HuH-7.5 (cell line): ENCODE data around the gene OVOL1.
"Not testable (repeated sequence)": the region's sequence is repeated elsewhere in the genome, so short reads cannot be mapped to it uniquely, and the experiment has no call there.

Source experiments
- DNase-seq: peaks from one replicate; pipeline ENCODE4 v3.0.0; 2011; ENCODE audit warnings: low spot score

OVOL1 gene

DNA sequence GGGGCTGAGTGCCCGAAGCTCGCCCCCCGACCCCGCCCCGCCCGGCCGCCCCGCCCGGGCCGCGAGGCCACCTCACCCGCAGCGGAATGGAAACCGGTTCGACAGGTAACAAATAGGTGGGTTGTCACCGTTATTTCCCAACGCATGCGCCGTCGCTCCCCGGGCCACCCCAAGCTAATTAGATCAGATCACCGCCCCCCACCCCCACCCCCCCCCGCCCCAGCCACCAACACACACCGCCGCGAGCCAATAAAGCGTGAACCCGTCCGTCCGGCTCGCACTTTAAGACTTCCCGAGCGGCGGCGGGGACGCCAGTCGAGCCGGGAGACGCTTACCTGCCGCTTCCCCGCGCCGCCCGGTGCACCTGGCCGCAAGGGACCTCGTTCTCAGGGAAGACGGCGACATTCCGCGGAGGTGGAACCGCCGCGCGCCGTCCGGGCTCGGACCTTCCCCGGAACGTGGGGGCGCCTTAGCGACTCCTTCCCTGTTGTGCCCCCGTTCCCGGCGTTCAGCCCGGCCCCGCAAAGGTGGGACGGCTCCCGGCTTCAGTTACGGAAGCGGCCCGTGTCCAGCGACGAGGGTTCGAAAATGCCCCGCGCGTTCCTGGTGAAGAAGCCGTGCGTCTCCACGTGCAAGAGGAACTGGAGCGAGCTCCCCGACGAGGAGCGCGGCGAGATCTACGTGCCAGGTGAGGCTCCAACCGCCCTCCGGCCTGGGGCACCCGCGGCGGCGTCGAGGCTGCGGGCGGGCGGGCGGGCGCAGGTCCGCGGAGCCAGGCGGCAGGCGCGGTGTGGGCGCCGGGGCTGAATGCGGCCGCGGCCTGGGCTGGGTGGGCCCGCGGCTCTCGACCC lies at the start of gene OVOL1:
OVOL1 (plus strand) TSS at position 278 of the 851 bp plus-strand sequence; CDS start at position 589, 311 bp downstream.
- peak; percentile 70 for DNase-seq

DNA sequence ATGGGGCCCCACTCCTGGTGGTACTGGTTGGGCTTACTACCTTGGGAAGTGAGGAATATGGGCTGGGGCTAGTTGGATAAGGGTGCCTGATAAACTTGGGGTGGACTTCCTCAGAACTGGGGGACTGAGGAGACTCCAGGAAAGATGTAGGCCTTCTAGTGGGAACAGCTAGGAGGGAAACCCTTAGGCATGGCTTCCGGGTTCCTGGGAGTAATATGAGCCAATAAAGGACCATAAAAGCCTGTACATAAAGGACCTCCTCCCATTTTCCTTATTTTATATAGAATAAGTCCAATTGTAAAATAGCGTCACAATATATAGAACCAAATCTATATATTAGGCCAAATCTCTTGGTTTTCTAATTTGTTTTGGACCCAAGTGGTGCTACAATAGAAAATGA lies 47.8 kb upstream of the OVOL1 start:
- no peak for DNase-seq

DNA sequence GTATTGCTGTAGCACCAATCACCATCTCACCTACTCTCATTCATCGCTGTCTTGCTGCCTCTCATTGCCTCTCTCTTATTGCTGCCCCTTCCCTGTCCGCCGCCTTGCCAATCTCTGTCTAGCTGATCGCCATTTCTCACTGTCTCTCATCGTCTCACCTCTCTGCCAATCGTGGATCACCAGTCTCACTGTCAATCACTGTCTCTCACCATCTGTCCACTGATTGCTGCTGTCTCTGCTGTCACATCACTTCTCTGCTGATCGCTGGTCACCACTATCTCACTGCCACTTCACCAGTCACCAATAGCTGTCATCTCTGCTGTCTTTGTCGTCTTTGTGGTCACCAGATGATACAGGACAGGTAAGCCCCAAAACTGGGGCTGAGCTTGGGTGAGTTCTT lies 45.7 kb upstream of the OVOL1 start:
- DNase-seq = no peak

DNA sequence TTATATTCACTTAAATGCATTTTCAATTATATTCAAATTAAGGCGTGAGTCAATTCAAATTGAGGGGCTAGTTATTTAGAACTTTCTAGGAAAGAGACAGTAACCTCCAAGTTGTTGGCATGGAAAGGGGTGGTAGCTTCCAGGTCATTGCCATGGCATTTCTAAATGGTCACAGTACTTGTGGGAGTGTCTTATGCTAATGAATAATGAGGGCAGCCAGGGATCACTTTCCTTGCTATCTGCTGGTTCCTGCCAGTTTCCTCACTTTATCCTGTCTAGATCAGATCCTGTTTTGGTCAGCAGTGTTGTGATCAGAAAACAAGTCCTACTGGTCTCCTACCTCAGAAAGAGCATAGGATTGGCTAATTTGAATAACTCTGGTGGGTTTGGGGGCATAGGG lies 44.5 kb upstream of the OVOL1 start:
- DNase-seq = no peak

DNA sequence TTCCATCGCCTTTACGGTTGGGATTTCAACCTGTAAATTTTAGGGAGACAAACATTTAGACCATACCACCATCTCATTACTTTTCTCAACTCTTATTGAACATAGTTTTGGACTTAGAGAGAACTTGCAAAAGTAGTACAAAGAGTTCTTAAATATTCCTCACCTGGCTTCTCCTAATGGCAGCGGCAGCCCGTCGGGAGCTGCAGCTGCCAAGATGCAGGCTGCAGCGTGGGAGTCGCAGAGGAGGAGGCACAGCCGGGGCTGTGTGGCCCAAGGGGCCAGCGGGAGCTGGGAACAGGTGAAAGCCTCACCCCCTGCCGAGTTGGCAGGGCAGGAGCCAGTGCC lies 43.2 kb upstream of the OVOL1 start:
- no peak for DNase-seq

DNA sequence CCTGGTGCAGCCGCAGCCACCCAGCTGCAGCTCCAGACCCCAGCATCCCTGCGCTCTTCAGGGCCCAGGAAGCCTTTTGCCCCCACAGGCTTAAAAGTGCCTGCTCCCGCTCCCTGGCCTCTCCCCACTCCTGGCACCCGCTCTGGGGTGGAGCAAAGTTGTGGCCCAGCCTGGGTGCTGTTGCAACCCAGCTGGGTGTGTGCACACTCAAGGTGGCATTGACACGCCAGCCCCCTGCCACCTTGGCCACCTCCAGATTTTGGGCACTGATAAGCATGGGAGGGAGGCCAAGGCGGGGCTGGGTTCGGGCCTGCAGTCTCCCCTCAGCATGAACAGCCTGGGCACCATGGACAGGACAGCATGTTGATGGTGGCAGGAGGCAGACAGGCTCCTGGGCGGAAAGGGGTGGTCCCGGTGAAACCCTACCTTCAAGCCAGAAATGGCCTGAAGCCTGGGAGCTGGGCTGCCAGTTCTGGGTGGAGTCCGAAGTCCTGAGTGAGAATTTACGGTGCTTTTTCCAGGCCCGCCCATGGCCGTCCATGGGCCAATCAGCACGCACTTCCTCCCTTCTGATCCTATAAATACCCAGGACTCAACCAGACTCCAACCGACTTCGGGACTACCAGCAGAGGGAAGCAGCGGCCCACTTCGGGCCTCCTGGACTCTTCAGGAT lies 42.7 kb upstream of the OVOL1 start:
- DNase-seq = peak; percentile 58

DNA sequence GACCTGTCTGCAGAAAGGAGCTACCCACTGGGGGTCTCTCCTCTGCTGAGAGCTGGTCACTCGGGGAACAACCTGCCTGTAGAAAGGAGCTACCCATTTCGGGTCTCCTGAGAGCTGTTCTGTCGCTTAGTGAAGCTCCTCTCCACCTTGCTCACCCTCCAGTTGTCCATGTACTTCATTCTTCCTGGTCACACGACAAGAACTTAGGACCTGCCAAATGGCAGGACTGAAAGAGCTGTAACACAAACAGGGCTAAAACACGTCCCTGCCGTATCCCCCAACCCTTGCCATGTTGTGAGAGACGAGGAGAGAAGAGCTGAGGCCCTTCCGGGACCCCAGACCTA lies 42.2 kb upstream of the OVOL1 start:
- no peak for DNase-seq

DNA sequence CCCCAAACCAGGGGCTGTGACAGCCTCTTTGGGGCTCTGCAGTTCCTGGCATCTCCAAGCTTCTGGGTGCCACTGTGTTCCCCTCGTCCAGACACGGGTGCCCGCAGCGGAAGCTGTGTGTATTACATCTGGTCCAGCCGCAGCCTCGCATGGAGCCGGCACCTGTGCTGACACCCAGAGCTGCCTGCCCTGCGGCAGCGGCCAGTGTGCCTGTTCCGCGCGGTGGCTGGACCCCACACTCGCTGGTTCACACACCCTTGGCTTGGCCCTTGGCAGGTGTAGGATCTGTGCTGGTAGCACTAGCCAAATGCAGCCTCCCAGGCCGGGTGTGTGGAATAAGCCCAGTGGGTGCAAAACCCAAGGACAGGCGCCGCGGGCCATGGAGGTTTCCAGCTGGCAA lies 41.8 kb upstream of the OVOL1 start:
- DNase-seq = no peak

DNA sequence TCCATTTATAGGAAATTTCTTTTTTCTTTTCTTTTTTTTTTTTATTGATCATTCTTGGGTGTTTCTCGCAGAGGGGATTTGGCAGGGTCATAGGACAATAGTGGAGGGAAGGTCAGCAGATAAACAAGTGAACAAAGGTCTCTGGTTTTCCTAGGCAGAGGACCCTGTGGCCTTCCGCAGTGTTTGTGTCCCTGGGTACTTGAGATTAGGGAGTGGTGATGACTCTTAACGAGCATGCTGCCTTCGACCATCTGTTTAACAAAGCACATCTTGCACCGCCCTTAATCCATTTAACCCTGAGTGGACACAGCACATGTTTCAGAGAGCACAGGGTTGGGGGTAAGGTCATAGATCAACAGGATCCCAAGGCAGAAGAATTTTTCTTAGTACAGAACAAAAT lies 24.7 kb upstream of the OVOL1 start:
- DNase-seq = not testable (repeated sequence)

DNA sequence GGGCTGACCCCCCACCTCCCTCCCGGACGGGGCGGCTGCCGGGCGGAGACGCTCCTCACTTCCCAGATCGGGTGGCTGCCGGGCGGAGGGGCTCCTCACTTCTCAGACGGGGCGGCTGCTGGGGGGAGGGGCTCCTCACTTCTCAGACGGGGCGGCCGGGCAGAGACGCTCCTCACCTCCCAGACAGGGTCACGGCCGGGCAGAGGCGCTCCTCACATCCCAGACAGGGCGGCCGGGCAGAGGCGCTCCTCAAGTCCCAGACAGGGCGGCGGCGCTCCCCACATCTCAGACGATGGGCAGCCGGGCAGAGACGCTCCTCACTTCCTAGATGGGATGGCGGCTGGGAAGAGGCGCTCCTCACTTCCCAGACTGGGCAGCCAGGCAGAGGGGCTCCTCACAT lies 24.0 kb upstream of the OVOL1 start:
- DNase-seq = not testable (repeated sequence)

DNA sequence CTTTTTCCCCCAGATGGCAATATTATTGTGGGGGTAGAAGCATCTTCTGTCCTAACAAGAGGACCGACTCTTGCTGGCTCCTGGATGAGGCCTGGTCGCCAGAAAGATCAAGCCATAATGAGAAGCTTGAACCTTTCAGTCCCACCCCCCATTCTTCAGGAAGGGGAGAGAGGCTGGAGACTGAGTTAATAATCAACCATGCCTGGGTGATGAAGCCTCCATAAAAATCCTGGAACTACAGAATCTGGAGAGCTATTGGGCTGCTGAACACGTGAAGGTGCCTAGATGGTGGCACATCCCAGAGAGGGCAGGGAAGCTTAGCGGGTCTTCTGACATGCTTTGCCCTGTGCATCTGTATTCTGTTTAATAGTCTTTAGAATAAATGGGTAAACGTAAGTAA lies 22.4 kb upstream of the OVOL1 start:
- DNase-seq = peak; percentile 37

DNA sequence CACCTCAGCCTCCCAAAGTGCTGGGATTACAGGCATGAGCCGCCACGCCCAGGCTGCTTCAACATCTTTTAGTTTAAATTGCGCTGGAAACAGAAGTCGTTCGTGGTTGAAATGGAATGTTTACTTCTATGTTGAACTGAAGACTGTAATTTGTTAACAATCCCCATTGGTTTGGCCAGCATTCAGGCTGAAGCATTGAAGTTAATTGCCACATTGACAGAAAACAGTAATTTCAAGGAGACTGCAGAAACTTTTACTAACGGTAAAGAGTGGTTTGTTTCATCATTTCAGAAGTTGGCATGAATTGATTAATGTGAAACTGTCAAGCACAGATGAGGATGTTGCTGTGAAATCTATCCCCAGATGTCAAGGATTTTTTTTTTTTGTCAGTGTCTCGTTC lies 20.3 kb upstream of the OVOL1 start:
- no peak for DNase-seq

DNA sequence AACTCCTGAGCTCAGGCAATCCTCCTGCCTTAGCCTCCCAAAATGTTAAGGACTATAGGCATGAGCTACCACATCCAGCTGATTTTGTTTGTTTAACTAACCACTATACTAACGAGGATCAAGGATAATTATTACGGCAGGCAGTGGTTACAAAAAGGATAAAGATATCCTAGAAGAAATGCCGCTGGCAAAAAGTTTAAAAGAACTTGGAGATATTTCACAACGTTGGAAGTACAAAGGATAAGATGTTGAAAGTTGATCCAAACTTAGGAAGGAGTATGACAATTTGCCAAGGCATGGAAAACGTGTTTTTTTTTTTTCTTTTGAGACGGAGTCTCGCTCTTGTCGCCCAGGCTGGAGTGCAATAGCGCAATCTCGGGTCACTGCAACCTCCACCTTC lies 19.5 kb upstream of the OVOL1 start:
- no peak for DNase-seq

DNA sequence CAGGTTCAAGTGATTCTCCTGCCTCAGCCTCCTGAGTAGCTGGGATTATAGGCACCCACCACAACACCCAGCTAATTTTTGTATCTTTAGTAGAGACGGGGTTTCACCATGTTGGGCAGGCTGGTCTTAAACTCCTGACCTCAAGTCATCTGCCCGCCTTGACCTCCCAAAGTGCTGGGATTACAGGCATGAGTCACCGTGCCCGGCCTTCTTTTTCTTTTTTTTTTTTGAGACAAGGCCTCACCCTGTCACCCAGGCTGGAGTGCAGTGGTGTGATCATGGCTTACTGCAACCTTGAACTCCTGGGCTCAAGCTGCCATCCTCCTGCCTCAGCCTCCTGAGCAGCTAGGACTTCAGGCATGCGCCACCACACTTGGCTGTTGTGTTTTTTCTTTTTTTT lies 19.1 kb upstream of the OVOL1 start:
- not testable (repeated sequence) for DNase-seq

DNA sequence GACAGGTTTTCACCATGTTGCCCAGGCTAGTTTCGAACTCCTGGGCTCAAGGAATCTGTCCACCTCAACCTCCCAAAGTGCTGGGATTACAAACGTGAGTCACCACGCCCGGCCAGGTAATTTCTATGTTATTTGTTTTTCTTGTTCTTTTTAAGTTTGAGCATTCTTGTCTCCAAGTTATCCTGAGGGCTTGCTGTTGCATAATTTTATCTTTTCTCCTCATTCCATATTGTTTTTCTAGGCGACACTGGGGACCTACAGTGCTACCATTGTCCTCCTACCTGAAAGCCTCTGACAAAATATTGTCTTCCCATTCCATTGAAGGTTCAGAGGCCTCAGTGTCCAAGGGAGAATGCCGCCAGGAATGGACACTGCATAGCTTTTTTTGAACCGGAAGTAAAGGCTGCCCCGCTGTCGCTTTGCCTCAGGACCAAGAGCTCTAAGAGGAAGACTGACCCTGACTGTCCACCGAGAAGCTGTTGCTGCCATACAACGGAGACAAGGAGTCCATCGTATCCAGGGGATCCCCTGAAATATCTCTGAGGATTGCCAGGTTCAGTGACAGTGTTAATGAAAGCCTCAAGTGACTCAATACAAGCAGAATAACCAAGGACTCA lies 15.8 kb upstream of the OVOL1 start:
- DNase-seq = no peak

DNA sequence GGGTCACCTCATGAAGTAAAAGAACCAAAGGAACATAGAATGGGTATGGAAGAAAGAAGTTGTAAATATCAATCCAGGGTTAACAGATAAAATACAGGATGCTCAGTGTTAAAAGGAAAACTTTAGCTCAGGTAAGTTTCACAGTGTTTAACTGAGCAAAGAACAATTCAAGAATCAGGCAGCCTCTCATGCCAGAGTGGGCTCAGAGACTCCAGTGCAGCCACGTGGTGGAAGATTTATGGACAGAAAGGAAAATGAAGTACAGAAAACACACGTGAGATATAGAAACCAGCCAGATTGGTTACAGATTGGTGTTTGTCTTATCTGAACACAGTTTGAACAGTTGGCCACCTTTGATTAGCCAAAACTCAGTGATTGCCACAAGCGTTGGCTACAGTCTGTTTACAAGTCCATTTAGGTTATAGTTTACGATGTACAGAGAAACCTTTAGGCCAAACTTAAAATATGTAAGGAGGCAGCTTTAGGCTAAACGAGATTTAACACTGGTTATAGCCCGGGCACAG lies 15.2 kb upstream of the OVOL1 start:
- no peak for DNase-seq

DNA sequence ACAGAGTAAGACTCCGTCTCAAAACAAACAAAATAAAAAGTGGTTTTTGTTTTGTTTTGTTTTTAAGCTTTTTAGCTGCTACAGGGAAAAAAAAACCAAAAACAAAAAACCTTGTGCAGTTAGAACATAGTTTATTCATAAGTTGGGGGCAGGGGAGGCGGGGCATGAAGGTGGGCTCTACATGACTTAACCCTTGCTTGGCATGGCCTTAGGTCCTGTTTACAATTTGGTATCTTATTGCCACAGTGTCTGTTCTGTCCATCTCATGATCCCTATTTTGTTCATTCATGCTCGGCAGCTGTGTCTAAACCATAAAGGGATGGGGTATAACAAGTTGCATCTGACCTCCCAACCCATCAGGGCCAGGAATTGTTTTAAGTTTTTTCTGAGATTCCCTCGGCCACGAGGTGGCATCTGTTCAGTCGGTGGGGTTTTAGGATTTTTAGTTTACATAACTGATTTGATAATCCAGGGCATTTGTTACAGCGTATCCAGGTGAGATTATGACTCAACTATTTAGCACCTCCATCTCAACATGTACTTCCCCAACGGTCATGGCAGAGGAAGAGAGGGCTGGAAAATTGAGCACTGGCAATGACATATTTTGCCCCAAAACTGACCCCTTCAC lies 13.0 kb upstream of the OVOL1 start:
- no peak for DNase-seq

DNA sequence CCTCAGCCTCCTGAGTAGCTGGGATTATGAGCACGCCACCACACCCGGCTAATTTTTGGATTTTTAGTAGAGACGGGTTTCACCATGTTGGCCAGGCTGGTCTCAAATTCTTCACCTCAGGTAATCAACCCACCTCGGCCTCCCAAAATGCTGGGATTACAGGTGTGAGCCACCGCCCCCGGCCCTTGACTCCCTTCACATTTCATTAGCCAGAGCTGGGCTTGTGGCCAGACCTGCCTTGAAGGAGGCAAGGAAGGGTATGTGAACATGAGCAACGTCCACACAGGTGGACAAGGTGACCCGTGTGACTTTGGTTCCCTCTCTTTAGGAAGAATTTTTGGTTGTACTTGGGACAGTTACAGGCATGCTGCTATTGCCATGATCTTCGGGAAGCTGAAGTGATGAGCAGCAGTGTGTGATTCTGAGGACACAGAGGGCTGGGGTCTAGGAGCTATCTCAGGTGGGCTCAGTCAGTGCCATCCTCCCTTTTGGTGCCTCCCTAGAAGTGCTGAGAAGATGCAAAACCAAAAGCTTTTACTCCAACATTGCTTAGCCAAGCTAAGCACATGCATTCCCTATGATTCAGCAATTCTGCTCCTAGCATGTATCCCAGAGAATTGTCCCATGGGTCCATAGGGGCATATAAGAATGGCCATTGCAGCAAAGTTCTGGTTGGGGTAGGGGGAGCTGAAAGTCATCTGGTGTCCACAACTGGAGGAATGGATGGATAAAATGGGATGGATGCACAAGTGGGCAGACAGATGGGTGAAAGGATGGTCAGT lies 12.1 kb upstream of the OVOL1 start:
- no peak for DNase-seq

DNA sequence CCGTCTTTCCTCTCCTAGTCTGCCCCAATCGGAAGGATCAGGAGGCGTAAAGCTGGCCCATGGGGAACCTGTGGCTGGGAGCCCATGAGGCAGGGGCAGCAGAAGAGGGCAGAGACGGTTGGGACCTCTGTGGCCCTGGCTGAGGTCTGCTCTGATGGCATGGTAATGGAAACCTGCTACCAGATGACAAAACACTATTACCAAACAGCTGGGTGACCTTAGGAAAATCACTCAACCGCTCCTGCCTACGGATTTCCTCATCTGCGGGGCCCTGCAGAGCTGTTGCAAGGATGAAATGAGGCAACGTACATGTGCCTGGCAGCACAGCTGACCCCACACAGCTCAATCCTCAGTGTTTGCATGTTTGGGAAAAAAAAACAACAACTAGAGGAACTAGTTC lies 10.7 kb upstream of the OVOL1 start:
- DNase-seq = no peak

DNA sequence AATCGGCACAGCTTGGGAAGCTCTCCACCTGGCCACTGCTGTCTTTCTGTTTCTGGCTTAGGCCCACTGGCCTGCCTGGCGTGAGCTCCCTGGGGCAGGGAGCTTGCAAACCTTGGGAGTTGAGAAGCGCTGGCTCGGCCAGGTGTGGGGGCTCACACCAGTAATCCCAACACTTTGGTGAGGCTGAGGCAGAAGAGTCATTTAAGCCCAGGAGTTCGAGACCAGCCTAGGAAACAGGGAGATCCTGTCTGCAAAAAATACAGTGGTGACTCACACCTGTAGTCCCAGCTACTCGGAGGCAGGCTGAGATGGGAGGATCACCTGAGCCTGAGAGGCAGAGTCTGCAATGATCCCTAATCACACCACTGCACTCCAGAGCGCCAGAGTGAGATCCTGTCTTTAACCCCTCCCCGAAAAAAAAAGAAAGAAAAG lies 10.1 kb upstream of the OVOL1 start:
- no peak for DNase-seq

DNA sequence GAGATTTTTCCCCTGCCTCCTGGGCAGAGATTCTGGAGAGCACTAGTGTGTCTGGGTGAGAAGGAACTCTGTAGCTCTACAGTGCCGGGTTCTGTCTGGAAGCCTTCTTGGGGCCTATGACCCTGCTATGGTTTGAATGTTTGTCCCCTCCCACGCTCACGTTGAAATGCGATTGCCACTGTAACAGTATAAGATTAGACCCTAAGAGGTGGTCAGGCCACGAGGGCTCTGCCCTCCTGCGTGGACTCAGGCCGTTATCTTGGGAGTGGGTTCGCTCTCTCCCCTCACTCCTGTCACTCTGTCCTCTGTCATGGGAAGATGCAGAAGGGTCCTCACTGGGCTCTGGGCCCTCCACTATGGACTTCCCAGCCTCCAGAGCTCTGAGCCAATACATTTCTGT lies 9.6 kb upstream of the OVOL1 start:
- no peak for DNase-seq

DNA sequence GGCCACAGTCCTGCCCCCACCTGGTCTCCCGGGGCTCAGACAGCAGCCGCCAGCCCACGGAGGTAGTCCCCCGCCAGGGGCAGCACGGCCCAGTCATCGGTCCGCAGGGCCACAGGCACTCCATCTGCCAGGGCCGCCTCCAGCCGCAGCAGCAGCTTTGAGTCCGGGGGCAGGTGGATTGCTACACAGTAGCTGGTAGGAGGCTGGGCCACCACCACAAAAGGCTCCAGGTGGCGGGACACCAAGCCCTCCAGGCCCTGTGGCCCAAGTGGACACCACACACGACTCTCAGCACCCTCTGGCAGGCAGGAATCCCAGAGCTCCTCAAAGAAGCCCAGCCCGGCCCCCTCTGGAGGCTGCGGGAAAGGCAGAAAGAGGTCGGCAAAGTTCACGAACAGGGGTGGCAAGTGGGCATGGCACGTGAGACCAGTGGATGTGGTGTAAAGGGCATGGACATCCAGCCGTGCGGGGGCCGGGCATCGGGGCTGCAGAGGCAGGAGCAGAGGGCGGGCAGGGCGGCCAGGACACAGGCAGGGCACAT lies 9.0 kb upstream of the OVOL1 start:
- no peak for DNase-seq
